Neural cell (in vitro differentiated cells): ENCODE results near the gene BRAF. TPM values are rescaled to one million over a fixed set of nuclear protein-coding genes. Genes with fewer than 3 reads are reported as not detected.

Experiments
- H2AFZ ChIP-seq: fragments of 200-600, 300-800 bp; sonication (generic), shearing (Covaris generic); 2 replicates; pipeline ENCODE4 v1.6.0; 2014; ENCODE audit warnings: low read depth, mild to moderate bottlenecking, antibody characterized with exemption, low read length, moderate library complexity
- H3F3A ChIP-seq: fragments of 200-600 bp; shearing (Covaris generic); 2 replicates; pipeline ENCODE4 v1.6.1; 2016; ENCODE audit warnings: mild to moderate bottlenecking, moderate library complexity, mixed read lengths, antibody characterized with exemption, low read length; ENCODE audit not compliant: insufficient read depth, poor library complexity, severe bottlenecking
- H3K27ac ChIP-seq: fragments of 200-600, 300-800 bp; sonication (generic), shearing (Covaris generic); 2 replicates; pipeline ENCODE4 v1.5.1; 2014; ENCODE audit warnings: mild to moderate bottlenecking, low read length, moderate library complexity
- H3K27me3 ChIP-seq: fragments of 300-800, 200-600 bp; sonication (generic), shearing (Covaris generic); 2 replicates; pipeline ENCODE4 v1.6.0; 2014; ENCODE audit warnings: mild to moderate bottlenecking, low read depth, low read length, moderate library complexity; ENCODE audit not compliant: insufficient read depth
- H3K36me3 ChIP-seq: fragments of 300-800, 200-600 bp; sonication (generic), shearing (Covaris generic); 2 replicates; pipeline ENCODE4 v1.5.1; 2014; ENCODE audit warnings: mild to moderate bottlenecking, antibody characterized with exemption, low read length, moderate library complexity; ENCODE audit not compliant: insufficient read depth
- H3K4me2 ChIP-seq: fragments of 300-800, 200-600 bp; sonication (generic), shearing (Covaris generic); 2 replicates; pipeline ENCODE4 v1.6.0; 2014; ENCODE audit warnings: mild to moderate bottlenecking, low read length
- H3K4me3 ChIP-seq: fragments of 300-800, 200-600 bp; sonication (generic), shearing (Covaris generic); 2 replicates; pipeline ENCODE4 v1.5.1; 2014; ENCODE audit warnings: mild to moderate bottlenecking, low read length, moderate library complexity
- H3K79me2 ChIP-seq: fragments of 200-600 bp; shearing (Covaris generic); replicated peaks from 2 replicates; pipeline ENCODE4 v1.6.0; 2014; ENCODE audit warnings: mild to moderate bottlenecking, low read length, moderate library complexity; ENCODE audit not compliant: insufficient read depth
- H3K9ac ChIP-seq: fragments of 300-800, 200-600 bp; sonication (generic), shearing (Covaris generic); 2 replicates; pipeline ENCODE4 v1.6.1; 2016; ENCODE audit warnings: mild to moderate bottlenecking, low read length, mixed read lengths
- H3K9me2 ChIP-seq: fragments of 200-600 bp; shearing (Covaris generic); 2 replicates; pipeline ENCODE4 v1.6.1; 2016; ENCODE audit warnings: mild to moderate bottlenecking, low read length, mixed read lengths; ENCODE audit not compliant: insufficient read depth
- H3K9me3 ChIP-seq: fragments of 200-600, 300-800 bp; sonication (generic), shearing (Covaris generic); 2 replicates; pipeline ENCODE4 v1.6.1; 2016; ENCODE audit warnings: mild to moderate bottlenecking, mixed run types, low read length, moderate library complexity, mixed read lengths
- H4K20me1 ChIP-seq: fragments of 200-600 bp; shearing (Covaris generic); 2 replicates; pipeline ENCODE4 v1.6.1; 2016; ENCODE audit warnings: mild to moderate bottlenecking, mixed run types; ENCODE audit not compliant: insufficient read depth
- CTCF ChIP-seq: fragments of 450-650 bp; IDR thresholded peaks from 2 replicates; pipeline ENCODE4 v1.5.1; 2014; ENCODE audit warnings: antibody characterized with exemption, mild to moderate bottlenecking, moderate library complexity; ENCODE audit not compliant: poor library complexity, severe bottlenecking
- EP300 ChIP-seq: fragments of 450-650 bp; conservative IDR thresholded peaks from 2 replicates; pipeline ENCODE4 v1.6.1; 2014; ENCODE audit warnings: antibody characterized with exemption, mild to moderate bottlenecking, moderate library complexity; ENCODE audit not compliant: poor library complexity, severe bottlenecking
- EZH2 ChIP-seq: fragments of 200-600, 300-800 bp; shearing (Covaris generic), sonication (generic); IDR thresholded peaks from 2 replicates; pipeline ENCODE4 v1.6.1; 2014; ENCODE audit warnings: antibody characterized with exemption, low read length, borderline replicate concordance, mild to moderate bottlenecking; ENCODE audit not compliant: insufficient read depth, poor library complexity, severe bottlenecking
- MXI1 ChIP-seq: fragments of 450-650 bp; conservative IDR thresholded peaks from 2 replicates; pipeline ENCODE4 v1.6.1; 2014; ENCODE audit warnings: antibody characterized with exemption, mild to moderate bottlenecking; ENCODE audit not compliant: poor library complexity, severe bottlenecking
- POLR2AphosphoS5 ChIP-seq: IDR thresholded peaks from 2 replicates; pipeline ENCODE4 v1.6.1; 2012
- RAD21 ChIP-seq: fragments of 450-650 bp; conservative IDR thresholded peaks from 2 replicates; pipeline ENCODE4 v1.6.1; 2014; ENCODE audit warnings: antibody characterized with exemption, mild to moderate bottlenecking, moderate library complexity
- REST ChIP-seq: IDR thresholded peaks from 2 replicates; pipeline ENCODE4 v1.6.1; 2012; ENCODE audit warnings: borderline replicate concordance
- SMC3 ChIP-seq: fragments of 450-650 bp; conservative IDR thresholded peaks from 2 replicates; pipeline ENCODE4 v1.6.1; 2014; ENCODE audit warnings: antibody characterized with exemption, mild to moderate bottlenecking, moderate library complexity; ENCODE audit not compliant: poor library complexity
- TAF1 ChIP-seq: IDR thresholded peaks from 2 replicates; pipeline ENCODE4 v1.6.1; 2012; ENCODE audit warnings: low read depth
- polyA plus RNA-seq: library from polyadenylated mRNA; depleted of rRNA; stranded (reverse); fragments of >200 nt; gene quantifications from 2 replicates; pipeline ENCODE4 v1.2.3, GENCODE V29; 2014

The BRAF gene
- polyA plus RNA-seq, 1 donor from 2014 or later = 31.7 TPM

- H3K9me2 ChIP-seq = no peaks in the 10 kb centered on the region
- no peak overlapping the region for H3K27ac ChIP-seq
- H3K9me3 ChIP-seq = no peaks in the 10 kb centered on the region
- H3K4me3 ChIP-seq = peak overlapping the region; percentile 74
- no peaks in the 10 kb centered on the region for H3F3A ChIP-seq
- H3K27me3 ChIP-seq = peaks cover 13% of the 10 kb centered on the region
- H2AFZ ChIP-seq = peak overlapping the region; percentile 40
- H3K9ac ChIP-seq = peak overlapping the region; percentile 73
- no peaks in the 10 kb centered on the region for H3K79me2 ChIP-seq
- no peak overlapping the region for H3K4me2 ChIP-seq
- H4K20me1 ChIP-seq = no peaks in the 10 kb centered on the region
- H3K36me3 ChIP-seq = no peaks in the 10 kb centered on the region
- no peak for TF ChIP-seq REST
- TF ChIP-seq EP300 = no peak
- peak; percentile 46 for TF ChIP-seq MXI1
- TF ChIP-seq POLR2AphosphoS5 = peak; percentile 3
- TF ChIP-seq CTCF = no peak
- no peak for TF ChIP-seq RAD21
- no peak for TF ChIP-seq EZH2
- peak; percentile 13 for TF ChIP-seq SMC3
- TF ChIP-seq TAF1 = no peak
Measured at GRCh38 chr7:140673063-140673773, 251.5 kb downstream of the BRAF start.

- TF ChIP-seq RAD21 = no peak
- TF ChIP-seq POLR2AphosphoS5 = peak; percentile 62
- no peak for TF ChIP-seq MXI1
- no peak for TF ChIP-seq EP300
- peak within 1 kb of the TSS; percentile 74 for H3K4me3 ChIP-seq
- H3F3A ChIP-seq = no peaks in the 10 kb centered on the region
- no peak within 1 kb of the TSS for H3K27ac ChIP-seq
- no peaks in the 10 kb centered on the region for H3K9me2 ChIP-seq
- H3K36me3 ChIP-seq = no peaks in the 10 kb centered on the region
- H3K79me2 ChIP-seq = no peaks in the 10 kb centered on the region
- H2AFZ ChIP-seq = peak within 1 kb of the TSS; percentile 40
- no peaks in the 10 kb centered on the region for H3K9me3 ChIP-seq
- H3K4me2 ChIP-seq = no peak within 1 kb of the TSS
- peaks cover 13% of the 10 kb centered on the region for H3K27me3 ChIP-seq
- H4K20me1 ChIP-seq = no peaks in the 10 kb centered on the region
- H3K9ac ChIP-seq = peak within 1 kb of the TSS; percentile 73
Measured at GRCh38 chr7:140672382-140673062, 252.2 kb downstream of the BRAF start, which contains the start of gene ADCK2. ADCK2 (plus strand) TSS chr7:140672945; CDS start chr7:140673331, 386 bp downstream.
